ENCODE measurements around the gene SYPL2. TPM values are rescaled to one million over a fixed set of nuclear protein-coding genes. Genes with fewer than 3 reads are reported as not detected.

Gene SYPL2
- total and polyA plus RNA-seq, 2 of the 8 experiments (the other 6 are each of a cell fraction or from before 2014, with no cell fraction given) = 1.5 TPM

DNA sequence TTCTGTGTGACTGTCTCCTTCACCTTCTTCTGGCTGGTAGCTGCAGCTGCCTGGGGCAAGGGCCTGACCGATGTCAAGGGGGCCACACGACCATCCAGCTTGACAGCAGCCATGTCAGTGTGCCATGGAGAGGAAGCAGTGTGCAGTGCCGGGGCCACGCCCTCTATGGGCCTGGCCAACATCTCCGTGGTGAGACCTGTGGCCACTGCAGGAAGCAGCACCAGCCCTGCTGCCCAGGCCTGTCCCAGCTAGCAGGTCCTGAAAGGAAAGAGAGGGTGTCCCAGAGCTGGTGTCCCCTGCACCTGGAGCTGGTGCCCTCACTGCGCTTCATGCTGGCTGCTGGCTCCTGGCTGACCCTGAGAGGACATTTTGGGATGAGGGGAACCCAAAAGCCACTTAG is 11.5 kb downstream of the SYPL2 start:
- no peaks in the 10 kb centered on the region for H3K23me2 ChIP-seq (ENCODE audit: low read depth, low read length)
- H2BK5ac ChIP-seq (ENCODE audit: low read depth, low read length) = no peak overlapping the region
- no peak overlapping the region for H2AK5ac ChIP-seq (ENCODE audit: low read depth, low read length)
- H3K56ac ChIP-seq (replicated peaks; ENCODE audit: insufficient read length, low read depth, low read length) = no peak overlapping the region
- no peak overlapping the region for H2BK15ac ChIP-seq (ENCODE audit: low read length)
- no peak for DNase-seq (ENCODE audit: low read depth in 1 of 2, low spot score in 2 of 2)
- no peak overlapping the region for H4K91ac ChIP-seq (replicated peaks; ENCODE audit: insufficient read length, low read length)
- peaks cover 0 to 2% of the 10 kb centered on the region in 2 experiments for H4K20me1 ChIP-seq (replicated peaks in 1 of 2; ENCODE audit: control insufficient read depth in 1 of 2, insufficient read depth in 2 of 2, low read length in 2 of 2)
- ChIA-PET POLR2A (ENCODE audit: partially characterized antibody) (interaction anchor here (1.4 to 1.6 kb wide), 3 partner anchors 10 to 55 kb away, joined by 3 to 6 read pairs (median 3); no protein-coding TSS in a partner anchor), CTCF (ENCODE audit: partially characterized antibody) (interaction anchor here (2.4 to 43.7 kb wide), 3 partner anchors 9 to 56 kb away, joined by 9 to 1755 read pairs (median 95); partner anchors contain the start of genes CYB561D1 and GPR61)
- H3K79me2 ChIP-seq (ENCODE audit: control insufficient read depth in 1 of 2, insufficient read depth in 2 of 2, low read length in 2 of 2) = no peaks in the 10 kb centered on the region
- FAIRE-seq = no peak
- no peak overlapping the region for H3K4ac ChIP-seq (replicated peaks; ENCODE audit: insufficient read length, low read depth, low read length)
- no peaks in the 10 kb centered on the region for H3K36me3 ChIP-seq (ENCODE audit: control insufficient read depth in 2 of 4, insufficient read depth in 4 of 4, low read length in 3 of 4)
- H4K5ac ChIP-seq (ENCODE audit: insufficient read length, low read depth, low read length) = no peak overlapping the region
- no peaks in the 10 kb centered on the region for H3K9me3 ChIP-seq (ENCODE audit: insufficient read depth in 2 of 2, low read depth in 1 of 2, low read length in 1 of 2)
- H3K4me3 ChIP-seq (ENCODE audit: extremely low read depth in 1 of 4, insufficient read depth in 2 of 4, low read depth in 3 of 4, low read length in 4 of 4) = no peak overlapping the region
- WGBS, 2 experiments (ENCODE audit: extremely low coverage in 1 of 2, insufficient coverage in 1 of 2, insufficient read length in 1 of 2, insufficient replicate concordance in 2 of 2, low coverage in 1 of 2, low lambda C conversion rate in 2 of 2, missing lambda C conversion rate in 1 of 2) = 69% methylated on average over 6 of the region's 6 CpGs; no CpG with 5 or more reads in 1 of the 2 experiments
- peaks cover 0 to 5% (median under 1%) of the 10 kb centered on the region in 4 experiments; a peak in 3 of 7 replicates for H3K27me3 ChIP-seq (replicated peaks in 1 of 4; ENCODE audit: control insufficient read depth in 3 of 4, extremely low read depth in 1 of 4, insufficient read depth in 3 of 4, low read length in 3 of 4)
- H3K18ac ChIP-seq (ENCODE audit: extremely low read depth, low read length) = no peak overlapping the region
- no peak overlapping the region for H2BK12ac ChIP-seq (ENCODE audit: low read depth, low read length)
- no peaks in the 10 kb centered on the region for H3K4me1 ChIP-seq (replicated peaks in 1 of 4; ENCODE audit: control insufficient read depth in 3 of 4, insufficient read depth in 4 of 4, low read length in 3 of 4)
- H3K9ac ChIP-seq (replicated peaks in 1 of 4; ENCODE audit: extremely low read depth in 1 of 4, low read depth in 3 of 4, low read length in 3 of 4) = no peak overlapping the region
- H3K79me1 ChIP-seq (ENCODE audit: low read depth, low read length) = no peaks in the 10 kb centered on the region
- no peak overlapping the region for H2AFZ ChIP-seq (ENCODE audit: low read length)
- H2BK20ac ChIP-seq (ENCODE audit: low read length) = no peak overlapping the region
- H3K14ac ChIP-seq (ENCODE audit: insufficient read length) = no peak overlapping the region
- no peak overlapping the region for H2BK120ac ChIP-seq (replicated peaks; ENCODE audit: low read depth, low read length)
- no peak overlapping the region for H3K4me2 ChIP-seq (ENCODE audit: insufficient read depth in 1 of 2, low read depth in 2 of 2, low read length in 2 of 2)
- H3K27ac ChIP-seq (ENCODE audit: low read depth, low read length) = no peak overlapping the region
- no peak overlapping the region for H3K23ac ChIP-seq (ENCODE audit: insufficient read length)
- no peak overlapping the region for H4K8ac ChIP-seq (ENCODE audit: extremely low read depth, insufficient read depth, low read length)
- TF ChIP-seq TCF12 (IDR thresholded peaks at IDR 0.05; ENCODE audit: low read depth, low read length) = no peak
- no peak for TF ChIP-seq TAF7 (optimal IDR thresholded peaks at IDR 0.05; ENCODE audit: borderline replicate concordance, low read depth, low read length)
- no peak for TF ChIP-seq GTF2F1 (IDR thresholded peaks at IDR 0.05; ENCODE audit: borderline replicate concordance, low read depth, low read length)
- no peak for TF ChIP-seq CHD1 (IDR thresholded peaks at IDR 0.05; ENCODE audit: low read depth, low read length)
- TF ChIP-seq, protein P1, sequence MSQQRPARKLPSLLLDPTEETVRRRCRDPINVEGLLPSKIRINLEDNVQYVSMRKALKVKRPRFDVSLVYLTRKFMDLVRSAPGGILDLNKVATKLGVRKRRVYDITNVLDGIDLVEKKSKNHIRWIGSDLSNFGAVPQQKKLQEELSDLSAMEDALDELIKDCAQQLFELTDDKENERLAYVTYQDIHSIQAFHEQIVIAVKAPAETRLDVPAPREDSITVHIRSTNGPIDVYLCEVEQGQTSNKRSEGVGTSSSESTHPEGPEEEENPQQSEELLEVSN (IDR thresholded peaks at IDR 0.05) = no peak
- no peak for TF ChIP-seq SIN3A (conservative IDR thresholded peaks at IDR 0.05 in 1 of 2, IDR thresholded peaks at IDR 0.05 in 1 of 2; ENCODE audit: low read depth in 1 of 2, low read length in 2 of 2)
- TF ChIP-seq TEAD4 (IDR thresholded peaks at IDR 0.05; ENCODE audit: low read depth, low read length) = no peak
- TF ChIP-seq SRF (IDR thresholded peaks at IDR 0.05; ENCODE audit: low read depth, low read length) = no peak
- TF ChIP-seq EGR1 (IDR thresholded peaks at IDR 0.05; ENCODE audit: borderline replicate concordance, low read depth, low read length) = no peak
- TF ChIP-seq MAFK (IDR thresholded peaks at IDR 0.05; ENCODE audit: low read depth, low read length) = no peak
- no peak for TF ChIP-seq JUN (IDR thresholded peaks at IDR 0.05; ENCODE audit: low read depth, low read length)
- no peak for TF ChIP-seq POU5F1 (IDR thresholded peaks at IDR 0.05; ENCODE audit: low read depth, low read length)
